SK-N-MC (cell line): ENCODE results near the gene NUDC.

Experiments used
- EZH2 ChIP-seq: fragments of 200-600 bp; sonication (generic); IDR thresholded peaks from one replicate; pipeline ENCODE4 v1.6.1; 2017; ENCODE audit warnings: antibody characterized with exemption
- FOXP2 ChIP-seq: optimal IDR thresholded peaks from 2 replicates; pipeline ENCODE3; 2011; ENCODE audit warnings: mild to moderate bottlenecking, moderate library complexity; ENCODE audit not compliant: insufficient read depth; ENCODE audit errors: extremely low read length, control extremely low read depth
- POLR2AphosphoS5 ChIP-seq: IDR thresholded peaks from 2 replicates; pipeline ENCODE4 v1.6.1; 2012; ENCODE audit warnings: mild to moderate bottlenecking, low read depth, low read length, borderline replicate concordance

GRCh38 chr1:26936823-26937222 lies 15.3 kb downstream of the NUDC start:
- TF ChIP-seq EZH2 (no peak), POLR2AphosphoS5 (no peak), FOXP2 (no peak)
